Measurements from ENCODE around the gene RGS18.
"Not testable (repeated sequence)": the region's sequence is repeated elsewhere in the genome, so short reads cannot be mapped to it uniquely, and the experiment has no call there.

RGS18 gene

DNA sequence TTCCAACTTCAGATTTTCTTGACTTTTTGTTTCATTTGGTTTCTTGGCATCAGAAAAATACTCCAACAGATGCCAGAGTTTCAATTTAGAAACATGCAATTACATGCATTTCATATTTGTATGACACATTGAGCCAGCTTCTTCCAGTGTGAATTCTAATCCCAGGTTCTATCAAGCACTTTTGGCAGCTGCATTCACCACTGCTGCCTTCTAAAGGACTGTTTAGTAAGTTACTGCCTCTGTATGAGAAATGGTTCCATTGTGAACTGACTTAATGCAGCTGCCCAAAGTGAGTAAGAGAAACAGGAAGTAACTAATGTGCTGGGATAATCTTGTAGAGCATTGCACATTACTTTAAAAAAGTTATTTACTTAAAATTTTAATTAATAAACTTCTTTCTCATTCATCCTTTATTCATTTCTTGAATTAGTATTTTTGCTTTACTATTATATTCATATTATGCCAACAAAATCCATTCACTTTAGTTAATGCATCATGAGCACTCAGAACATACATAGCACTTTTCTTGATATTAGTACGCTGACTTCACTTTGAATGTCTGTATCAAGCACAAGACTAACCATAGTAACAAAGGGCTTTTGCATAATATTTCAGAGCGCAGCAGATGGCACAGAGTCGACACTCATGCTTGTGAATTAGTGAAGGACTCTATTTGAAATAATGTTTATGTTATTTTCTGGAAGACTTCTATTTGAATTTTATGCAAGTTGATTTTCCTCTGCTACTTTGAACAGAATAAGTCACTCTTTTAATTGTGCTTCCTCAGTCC lies 9.8 kb downstream of the RGS18 start:
- no peak for DNase-seq

GRCh38 chr1:192168964-192169363 lies 10.7 kb downstream of the RGS18 start:
- DNase-seq = no peak

GRCh38 chr1:192170196-192170984 lies 12.1 kb downstream of the RGS18 start:
- no peak for DNase-seq

- no peak for DNase-seq
Observed at GRCh38 chr1:192171123-192171522, 12.9 kb downstream of the RGS18 start.

DNA sequence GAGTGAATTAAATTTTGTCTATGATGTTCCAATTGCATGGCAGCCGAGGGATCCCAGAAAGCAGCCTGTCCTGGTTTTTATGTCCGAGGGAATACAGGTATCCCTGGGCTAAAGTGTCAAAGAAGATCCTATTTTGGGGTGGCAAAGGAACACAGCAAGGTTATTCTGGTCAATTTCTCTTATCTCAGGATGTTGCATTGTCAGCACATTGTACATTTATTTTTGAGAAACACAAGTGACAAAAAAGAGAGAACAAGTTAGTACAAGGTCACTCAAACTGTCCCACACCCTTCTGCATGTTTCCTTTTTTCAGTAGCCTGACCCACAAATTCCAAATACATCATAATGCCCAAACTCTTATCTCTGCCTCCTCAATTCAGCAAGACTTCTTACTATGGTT lies 17.7 kb downstream of the RGS18 start:
- no peak for DNase-seq

- no peak for DNase-seq
Observed at GRCh38 chr1:192183788-192184187, 25.5 kb downstream of the RGS18 start.

DNA sequence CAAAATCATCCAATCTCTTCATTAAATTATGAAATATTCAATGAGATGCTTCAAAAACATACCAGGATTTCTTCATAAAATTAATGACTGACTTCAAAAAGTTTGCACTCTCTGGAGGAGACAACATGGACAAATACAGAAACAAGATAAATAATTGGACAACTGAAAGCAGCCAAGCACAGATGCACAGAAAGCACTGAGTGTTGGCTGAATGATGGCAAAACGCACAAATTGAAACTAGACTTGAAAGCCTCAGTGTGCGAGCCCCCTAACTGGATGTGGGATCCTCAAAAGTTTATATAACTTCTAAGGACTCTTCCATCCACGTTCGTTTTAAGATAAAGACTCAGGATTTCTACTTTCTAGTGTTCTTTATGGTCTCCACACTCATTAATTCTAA lies 27.9 kb downstream of the RGS18 start:
- no peak for DNase-seq

GRCh38 chr1:192190066-192190465 lies 31.8 kb downstream of the RGS18 start:
- no peak for DNase-seq

DNA sequence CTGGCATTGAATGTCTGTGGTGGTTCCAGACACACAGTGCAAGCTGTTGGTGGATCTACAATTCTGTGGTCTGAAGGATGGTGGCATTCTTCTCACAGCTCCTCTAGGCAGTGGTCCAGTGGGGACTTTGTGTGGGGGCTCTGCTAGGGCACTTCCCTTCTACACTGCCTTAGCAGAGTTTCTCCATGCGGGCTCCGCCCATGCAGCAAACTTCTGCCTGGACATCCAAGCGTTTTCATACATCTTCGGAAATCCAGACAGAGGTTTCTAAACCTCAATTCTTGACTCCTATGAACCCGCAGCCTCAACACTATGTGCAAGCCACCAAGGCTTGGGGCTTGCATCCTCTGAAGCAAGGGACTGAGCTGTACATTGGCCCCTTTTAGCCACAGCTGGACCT lies 43.0 kb downstream of the RGS18 start:
- DNase-seq = no peak

GRCh38 chr1:192224396-192224795 lies 66.1 kb downstream of the RGS18 start:
- no peak for DNase-seq

GRCh38 chr1:192224846-192225245 lies 66.6 kb downstream of the RGS18 start:
- no peak for DNase-seq

DNA sequence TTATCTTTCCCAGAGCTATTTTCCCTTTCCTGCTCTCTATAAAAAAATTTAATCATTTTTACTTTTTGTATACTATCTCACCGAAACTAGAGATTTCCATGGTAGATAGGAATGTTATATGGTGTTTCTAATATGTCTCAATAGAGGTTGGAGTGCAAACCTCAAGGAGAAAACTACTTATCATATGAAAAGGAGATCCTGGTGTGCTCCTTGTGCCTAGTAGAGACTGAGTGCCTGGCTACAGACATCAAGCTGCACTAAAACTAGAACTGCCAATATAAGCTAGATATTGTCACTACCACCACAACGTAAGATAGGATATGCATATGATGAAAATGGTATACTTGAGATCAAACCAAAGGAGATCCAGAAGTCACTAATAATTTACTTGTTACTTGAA lies 67.0 kb downstream of the RGS18 start:
- DNase-seq = no peak

GRCh38 chr1:192225703-192226102 lies 67.4 kb downstream of the RGS18 start:
- no peak for DNase-seq

- no peak for DNase-seq
Observed at GRCh38 chr1:192227330-192227729, 69.1 kb downstream of the RGS18 start.

- DNase-seq = not testable (repeated sequence)
Observed at GRCh38 chr1:192227980-192228379, 69.7 kb downstream of the RGS18 start.

- DNase-seq = no peak
Observed at GRCh38 chr1:192232817-192233417, 74.7 kb downstream of the RGS18 start.

- DNase-seq = no peak
Observed at GRCh38 chr1:192235127-192235526, 76.9 kb downstream of the RGS18 start.

Data from COR-L47 (cell line).